Stimulated activated naive CD4-positive, alpha-beta T cell treated with Interleukin-2 at 50 U/mL for 16 hours (primary cell): Measurements from ENCODE around the gene KCNE4.

Source experiments
- DNase-seq: peaks from one replicate; lab custom pipeline; 2025; lab: John Stamatoyannopoulos, UW

The KCNE4 gene, protein sequence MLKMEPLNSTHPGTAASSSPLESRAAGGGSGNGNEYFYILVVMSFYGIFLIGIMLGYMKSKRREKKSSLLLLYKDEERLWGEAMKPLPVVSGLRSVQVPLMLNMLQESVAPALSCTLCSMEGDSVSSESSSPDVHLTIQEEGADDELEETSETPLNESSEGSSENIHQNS

DNA sequence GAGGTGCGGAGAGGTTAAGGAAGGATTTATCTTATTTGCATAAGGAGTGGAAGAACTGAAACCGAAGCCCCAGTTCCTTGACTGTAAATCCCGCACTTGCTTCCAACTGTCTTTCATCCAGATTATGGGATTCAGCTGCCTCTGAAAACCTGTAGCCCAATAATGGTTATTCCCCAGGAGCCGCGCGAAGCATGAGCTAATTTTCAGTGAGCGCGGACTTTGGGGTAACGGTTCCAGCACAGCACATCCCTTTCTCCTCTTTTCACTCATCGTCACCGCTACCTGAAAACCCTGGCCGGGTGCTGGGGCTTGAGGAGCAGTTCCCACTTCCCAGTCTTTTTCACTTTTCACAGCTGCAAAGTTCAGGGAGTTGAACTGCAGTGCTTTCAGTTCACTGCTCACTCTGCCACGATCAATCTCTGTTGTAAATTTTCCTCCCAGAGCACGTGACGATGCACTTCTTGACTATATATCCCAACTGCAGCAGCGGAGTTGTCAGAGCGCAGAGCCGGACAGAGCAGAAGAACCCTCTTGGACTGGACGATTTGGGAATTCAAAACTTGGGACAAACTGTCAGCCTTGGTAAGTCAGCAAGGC, at the start of gene KCNE4:
Gene KCNE4 (plus strand): TSS at position 498 of the 597 bp plus-strand sequence. CDS start 641 bp downstream, outside the sequence.
- no peak for DNase-seq

DNA sequence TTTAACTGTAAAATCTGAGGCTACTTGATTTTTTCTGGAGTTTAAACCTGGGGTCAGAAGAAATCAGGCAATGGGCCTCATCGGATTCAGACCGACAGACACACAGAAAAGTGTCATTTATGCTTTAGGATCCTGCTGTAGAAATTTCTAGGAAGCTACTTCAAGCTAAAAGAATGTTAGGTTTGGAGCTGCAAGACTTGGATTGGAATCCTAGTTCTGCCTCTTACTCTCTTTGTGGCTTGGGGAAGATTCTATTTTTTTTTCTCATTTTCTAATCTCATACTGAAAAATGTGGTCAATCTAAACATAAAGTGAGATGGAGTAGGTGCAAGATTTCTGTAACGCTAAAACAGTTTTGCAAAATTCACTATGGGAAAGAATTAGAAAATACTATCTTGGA, 48.8 kb upstream of the KCNE4 start:
- DNase-seq, result no peak

DNA sequence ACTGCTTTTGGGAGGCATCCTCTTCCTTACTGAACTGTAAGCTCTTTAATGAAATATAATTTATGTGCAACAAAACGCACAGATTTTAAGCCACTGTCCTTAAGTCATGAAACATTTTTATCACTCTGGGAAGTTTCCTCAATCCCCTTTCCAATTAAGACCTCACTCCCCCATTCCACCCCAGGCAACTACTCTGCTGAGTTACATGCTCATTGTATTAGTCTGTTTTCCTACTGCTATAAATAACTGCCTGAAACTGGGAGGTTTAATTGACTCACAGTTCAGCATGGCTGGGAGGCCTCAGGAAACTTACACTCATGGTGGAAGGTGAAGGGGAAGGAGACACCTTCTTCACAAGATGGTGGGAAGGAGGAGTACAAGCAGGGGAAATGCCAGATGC, 46.5 kb upstream of the KCNE4 start:
- no peak for DNase-seq

DNA sequence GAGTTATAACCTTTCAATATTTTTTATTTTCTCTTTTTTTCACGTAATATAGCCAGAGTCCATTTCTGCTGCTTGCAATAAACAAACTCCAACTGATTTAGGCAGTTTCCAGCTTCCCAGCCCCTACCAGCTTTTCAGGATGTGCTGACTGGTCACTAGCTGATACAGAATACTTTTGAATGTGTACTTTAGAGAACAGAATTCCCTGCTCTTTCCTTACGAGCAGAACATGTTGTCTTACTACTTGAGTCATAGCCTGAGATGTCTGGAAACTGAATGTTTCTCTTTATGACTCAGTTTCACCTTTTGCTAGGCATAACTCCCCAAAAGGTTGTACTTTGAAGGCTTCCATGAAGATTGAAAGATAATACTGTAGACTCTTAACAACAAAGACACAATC, 44.5 kb upstream of the KCNE4 start:
- no peak for DNase-seq

DNA sequence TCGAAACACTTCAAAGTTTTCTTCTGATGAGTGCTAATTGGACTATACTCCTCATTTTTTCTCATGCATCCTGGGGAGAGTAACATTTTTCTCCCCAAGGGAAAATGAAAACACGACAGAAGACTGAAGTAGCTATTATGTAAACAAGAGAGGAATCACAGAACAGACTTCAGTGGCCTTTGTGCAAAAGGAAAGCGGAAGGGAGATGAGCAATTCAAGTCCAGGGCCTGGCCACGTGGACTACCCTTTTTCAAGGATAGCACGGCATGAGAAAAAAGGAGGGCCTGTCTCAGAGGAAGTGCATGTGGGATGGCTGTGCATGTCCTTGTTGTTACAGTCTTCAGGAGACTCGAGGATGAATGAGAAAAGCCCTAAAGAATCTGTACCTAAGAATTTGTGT, 43.8 kb upstream of the KCNE4 start:
- DNase-seq, result no peak

DNA sequence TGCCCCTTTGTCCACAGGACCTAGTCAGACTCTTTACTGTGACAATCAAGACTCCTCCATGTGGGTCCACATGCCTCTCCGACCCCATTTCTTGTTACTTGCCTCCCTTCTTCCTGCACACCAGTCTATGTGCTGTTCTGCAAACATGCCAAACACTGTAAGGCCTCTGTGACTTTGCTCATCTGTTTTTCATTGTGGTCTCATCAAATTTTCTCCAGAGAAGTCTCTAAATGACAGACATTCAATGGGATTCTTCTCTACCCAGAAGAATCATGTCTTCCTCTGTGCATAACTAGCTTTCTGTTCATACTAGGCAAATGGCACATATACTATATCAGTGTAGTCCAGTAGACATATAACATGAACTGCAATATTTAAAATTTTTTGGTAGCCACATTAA, 43.0 kb upstream of the KCNE4 start:
- no peak for DNase-seq

DNA sequence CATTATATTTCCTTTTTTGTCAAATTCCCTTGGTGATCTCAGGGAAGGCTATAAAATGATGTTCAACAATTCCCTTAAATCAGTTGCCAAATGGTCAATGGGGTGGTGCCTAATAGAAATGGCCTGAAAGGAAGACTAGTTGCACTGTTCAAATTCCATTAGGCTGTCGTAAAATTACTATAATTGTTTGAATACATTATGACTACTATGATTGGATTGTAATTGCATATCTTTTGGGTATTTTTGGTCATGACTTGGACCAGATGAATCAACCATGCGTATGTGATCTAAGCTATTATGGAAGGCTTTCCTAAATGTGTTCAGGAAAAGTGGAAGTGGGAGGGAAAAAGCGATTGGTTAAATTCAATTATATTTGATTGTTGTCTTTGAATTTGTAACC, 41.3 kb upstream of the KCNE4 start:
- no peak for DNase-seq

DNA sequence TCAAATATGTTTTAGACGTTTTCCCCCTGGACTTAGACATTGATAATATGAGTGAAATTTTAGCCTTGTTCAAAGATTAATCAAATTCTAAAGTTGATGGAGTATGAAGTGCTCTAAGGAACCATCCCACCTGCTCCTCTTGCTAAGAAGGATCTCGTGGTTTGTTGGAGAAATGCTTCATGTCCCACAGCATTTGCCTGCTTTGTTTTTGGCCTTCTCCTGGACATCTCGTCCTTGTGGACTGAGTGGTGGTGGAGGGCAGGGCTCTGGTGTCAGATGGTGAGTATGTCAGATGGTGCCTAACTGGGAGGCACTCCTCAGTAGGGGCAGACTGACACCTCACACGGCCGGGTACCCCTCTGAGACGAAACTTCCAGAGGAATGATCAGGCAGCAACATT, 39.7 kb upstream of the KCNE4 start:
- DNase-seq, result no peak

DNA sequence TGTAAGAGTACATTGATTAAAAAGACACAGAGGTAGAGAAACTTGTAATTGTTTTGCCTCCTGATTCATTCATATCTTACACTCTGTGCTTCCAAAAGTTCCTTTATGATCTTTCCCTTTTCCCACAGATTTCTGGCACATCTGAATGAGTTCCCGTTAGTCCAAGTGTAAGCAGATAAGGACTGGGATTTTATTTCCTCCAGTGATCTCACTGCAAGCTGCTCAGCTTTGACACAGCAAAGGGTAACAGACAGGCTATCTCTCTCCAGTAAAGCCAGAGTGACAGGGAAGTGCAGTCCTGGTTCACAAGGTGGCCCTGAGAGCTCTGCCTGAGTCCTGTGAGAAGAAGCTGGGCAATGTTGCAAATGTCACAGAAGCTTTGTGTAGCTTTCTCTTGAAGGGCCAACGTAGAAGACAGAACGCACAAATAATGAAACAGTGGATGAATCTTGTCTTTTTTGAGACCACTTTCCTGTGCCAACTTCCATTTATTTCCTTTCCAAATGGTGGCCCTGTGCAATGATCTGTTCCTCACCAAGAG, 32.5 kb upstream of the KCNE4 start:
- DNase-seq, result no peak

DNA sequence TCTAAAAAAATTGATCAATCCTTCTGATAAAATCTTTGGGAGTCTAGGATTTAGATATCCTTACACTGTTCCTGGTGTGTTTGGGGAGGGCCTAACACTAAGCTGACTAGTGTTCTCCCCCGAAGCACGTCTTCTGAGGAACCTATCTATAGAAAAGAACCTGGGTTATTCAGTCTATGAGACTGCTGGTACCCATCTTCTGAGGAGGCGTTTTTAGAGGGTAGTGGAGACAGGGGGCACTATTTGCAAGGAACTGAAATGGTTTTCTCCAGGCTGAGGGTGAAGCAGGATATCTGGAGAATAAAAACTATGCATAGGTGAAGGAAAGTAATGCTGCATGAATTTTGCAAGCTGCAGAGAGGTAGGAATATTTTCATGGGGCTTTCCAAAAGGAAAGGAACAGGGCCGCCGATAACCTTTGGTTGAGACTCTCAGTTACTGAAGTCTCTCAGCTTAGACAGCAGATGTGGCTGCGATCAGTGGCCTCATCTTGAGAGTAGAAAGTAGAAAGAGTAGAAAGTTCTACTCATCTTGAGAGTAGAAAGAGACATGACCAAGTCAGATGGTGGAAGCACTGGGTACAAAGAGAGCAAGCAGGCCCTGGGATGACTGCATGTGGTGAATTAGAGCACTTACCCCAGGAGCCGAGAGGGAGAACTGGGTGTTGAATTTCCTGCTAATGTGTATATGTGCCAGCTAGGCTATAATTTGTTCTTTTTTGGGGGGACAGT, 31.8 kb upstream of the KCNE4 start:
- no peak for DNase-seq

DNA sequence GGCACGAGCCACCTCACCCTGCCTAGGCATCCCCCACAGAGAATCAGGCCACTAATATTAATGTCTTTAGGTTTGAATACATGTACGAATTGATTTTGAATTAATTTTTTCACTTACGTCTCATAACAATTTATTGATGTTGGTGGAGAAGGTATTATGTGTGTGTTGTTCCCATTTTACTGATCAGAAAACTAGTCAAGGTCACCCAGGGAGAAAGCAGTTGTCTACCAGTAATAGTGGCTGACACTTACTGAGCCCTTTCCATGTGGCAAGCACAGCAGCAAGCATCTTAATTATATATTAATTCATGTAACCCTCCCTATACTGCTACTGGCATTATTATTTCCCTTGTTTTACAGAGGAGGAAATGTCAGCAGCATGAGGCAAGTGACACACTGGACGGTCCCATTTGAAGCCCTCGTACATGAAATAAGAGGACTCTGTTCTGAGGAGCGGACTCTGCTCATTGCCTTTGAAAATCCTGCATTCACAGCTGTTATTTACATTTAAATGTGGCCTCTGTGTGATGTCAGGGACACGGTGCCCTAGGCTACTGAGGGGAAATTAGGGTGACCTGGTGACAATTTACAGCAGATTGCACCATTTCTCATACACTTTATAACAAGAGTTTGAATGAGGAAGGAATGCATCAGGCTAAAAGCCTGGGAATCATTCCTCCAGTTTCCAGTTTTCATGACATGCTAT, 30.9 kb upstream of the KCNE4 start:
- DNase-seq, result no peak

DNA sequence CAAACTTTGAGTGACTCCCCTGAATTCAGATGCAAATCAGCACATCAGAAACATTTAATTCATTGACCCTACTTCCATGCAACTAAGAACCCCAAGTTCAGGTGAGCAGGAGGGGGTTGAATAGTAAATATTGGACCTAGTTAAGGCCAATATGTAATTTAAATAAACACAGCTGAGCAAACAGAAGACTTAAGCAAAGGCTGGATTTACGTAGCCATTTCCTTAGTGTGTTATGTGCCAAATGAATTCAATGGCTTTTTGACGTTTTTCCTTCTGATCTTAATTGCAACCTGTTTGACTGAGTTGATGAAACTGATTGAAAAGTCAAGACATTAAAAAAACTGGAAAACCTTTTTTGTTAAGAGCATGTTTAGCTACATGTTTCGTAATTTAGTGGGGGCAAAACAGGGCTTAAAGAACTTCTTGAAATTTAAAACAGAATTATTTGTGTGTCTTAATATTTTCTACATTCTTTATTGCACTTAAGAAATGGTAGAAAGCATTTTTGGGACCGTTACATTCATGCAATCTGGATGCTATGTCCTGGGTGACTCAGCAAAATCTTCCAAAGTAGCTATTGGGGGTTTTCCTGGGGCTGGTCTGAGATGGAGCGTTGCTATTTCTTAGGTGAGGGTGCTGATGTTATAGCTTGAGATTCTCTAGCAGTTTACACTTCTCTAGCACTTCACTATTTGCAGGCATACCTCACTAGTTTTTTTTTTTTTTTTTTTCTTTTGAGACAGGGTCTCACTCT, 25.5 kb upstream of the KCNE4 start:
- DNase-seq, result no peak

DNA sequence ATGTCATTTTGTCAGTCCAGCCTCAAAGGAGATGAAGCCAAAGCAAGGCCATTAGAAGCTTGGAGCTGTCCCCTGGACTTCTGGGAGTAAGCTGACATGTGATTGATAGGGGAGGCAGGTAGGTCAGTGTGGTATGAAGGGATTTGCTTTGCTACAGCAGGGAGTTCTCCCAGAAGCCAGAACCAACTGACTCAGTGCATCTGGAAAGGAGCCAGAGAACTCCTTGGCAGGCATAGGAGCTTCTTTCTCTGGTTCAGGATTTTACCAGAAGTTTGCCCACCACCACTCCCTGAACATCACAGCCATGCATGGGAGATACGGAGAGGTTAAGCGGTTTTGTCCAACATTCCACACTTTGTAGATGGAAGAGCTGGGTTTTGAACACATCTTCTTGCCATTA, 24.5 kb upstream of the KCNE4 start:
- DNase-seq, result no peak

DNA sequence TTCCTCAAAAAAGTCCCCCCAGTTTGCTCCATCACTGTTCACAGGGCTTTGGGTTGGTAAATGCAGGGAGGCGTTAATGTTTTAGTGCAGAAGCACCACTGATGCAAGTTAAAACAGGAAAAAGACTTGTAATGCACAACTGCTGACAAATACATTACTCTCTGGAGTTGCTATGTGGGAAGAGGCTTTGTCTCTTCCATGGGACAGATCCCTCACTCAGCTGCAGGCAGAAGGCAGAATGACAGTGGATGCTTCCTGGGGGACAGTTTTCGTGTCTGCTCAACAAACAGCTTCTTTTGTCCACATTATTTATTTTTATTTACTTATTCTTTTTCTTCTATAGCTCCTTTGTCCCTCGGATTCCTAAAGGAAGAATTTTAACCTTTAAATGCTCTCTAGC, 22.7 kb upstream of the KCNE4 start:
- no peak for DNase-seq

DNA sequence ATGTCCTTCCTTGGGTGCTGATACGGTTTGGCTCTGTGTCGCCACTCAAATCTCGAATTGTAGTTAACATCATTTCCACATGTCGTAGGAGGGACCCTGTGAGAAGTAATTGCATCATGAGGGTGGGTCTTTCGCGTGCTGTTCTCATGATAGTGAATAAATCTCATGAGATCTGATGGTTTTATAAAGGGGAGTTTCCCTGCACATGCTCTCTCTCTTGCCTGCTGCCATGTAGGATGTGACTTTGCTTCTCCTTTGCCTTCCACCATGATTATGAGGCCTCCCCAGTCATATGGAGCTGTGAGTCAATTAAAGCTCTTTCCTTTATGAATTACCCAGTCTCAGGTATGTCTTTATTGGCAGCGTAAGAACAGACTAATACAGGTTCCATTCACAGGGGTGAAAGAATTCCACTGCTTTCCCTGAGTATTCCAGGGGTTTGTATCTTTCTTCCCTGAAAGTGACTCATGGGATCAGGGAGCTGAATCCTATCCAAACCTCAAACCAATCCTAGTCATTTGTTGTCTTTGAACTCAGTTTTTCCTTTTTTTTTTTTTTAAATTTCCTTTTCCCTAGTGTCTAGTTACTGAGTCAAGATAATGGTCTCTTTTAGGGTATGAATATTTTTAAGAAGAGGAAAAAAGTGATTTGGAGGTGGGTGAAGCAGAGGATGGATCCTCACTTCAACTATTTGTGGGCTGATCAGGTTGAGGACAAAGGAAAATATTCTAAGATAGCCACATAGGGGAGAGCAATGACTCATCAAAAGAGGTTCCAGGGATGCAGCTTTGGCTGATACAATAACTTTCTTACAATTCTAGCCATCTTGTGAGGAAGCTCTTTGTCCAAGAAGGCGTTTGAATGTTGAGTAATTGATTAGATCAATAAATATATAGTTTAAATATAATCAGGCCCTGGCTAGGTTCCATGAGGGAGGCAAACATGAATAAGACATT, 19.5 kb upstream of the KCNE4 start:
- DNase-seq, result no peak

DNA sequence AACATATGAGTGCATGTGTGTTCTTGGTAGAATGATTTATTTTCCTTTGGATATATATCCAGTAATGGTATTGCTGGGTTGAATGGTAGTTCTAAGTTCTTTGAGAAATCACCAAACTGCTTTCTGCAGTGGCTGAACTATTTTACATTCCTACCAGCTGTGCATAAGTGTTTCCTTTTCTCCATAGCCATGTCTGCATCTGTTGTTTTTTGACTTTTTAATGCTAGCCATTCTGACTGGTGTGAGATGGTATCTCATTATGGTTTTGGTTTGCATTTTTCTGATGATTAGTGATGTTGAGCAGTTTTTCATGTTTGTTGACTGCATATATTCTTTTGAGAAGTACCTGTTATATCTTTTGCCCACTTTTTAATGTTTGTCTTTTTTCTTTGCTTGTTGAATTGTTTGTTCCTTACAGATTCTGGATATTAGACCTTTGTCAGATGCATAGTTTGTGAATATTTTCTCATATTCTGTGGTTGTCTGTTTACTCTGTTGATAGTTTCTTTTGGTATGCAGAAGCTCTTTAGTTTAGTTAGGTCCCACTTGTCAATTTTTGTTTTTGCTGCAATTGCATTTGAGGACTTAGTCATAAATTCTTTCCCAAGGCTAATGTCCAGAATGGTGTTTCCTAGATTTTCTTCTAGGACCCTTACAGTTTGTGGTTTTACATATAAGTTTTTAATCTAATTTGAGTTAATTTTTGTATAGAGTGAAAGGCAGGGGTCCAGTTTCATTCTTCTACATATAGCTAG, 17.6 kb upstream of the KCNE4 start:
- no peak for DNase-seq

DNA sequence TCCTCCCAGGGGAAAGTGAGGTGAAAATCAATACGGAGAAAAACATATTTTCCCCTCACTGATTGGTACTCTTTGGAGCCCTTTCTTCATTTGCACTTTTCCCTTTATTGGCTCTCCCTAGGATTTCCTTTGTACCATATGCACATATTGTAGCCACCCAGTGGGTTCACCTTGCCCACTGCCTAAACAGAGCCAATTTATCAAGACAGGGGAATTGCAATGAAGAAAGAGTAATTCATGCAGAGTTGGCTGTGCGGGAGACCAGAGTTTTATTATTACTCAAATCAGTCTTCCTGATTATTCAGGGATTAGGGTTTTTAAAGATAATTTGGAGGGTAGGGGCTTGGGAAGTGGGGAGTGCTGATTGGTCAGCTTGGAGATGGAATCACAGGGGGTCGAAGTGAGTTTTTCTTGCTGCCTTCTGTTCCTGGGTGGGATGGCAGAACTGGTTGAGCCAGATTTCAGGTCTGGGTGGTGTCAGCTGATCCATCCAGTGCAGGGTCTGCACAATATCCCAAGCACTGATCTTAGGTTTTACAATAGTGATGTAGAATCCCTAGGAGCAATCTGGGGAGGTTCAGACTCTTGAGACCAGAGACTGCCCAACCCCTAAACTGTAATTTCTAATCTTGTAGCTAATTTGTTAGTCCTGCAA, 15.1 kb upstream of the KCNE4 start:
- no peak for DNase-seq

DNA sequence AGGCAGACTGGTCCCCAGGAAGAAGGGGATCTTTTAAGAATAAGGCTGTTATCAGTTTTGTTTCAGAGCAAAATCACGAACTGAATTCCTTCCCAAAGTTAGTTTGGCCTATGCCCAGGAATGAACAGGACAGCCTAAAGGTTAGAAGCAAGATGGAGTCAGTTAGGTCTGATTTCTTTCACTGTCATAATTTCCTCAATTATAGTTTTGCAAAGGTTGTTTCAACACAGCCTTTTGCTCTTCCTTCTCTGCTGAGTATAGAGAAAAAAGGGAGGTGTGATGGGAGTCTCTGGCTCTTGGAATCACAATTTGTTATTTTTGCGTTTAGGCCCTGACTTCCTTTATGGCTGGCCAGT, 14.6 kb upstream of the KCNE4 start:
- no peak for DNase-seq

DNA sequence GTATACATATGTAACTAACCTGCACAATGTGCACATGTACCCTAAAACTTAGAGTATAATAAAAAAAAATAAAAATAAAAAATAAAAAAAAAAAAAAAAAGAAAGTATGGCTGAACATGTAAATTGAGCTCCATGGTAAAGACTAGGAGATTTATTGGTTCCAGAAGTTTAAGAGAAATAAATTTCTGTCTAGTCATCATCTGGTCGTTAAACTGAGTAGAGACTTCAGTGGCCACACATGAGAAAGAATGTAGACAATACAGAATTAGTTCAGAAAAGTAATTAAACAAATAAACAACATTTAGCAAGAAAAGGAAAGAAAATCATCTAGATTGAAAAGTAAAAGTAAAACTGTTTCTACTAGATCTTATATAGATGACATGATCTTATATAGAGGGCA, 12.4 kb upstream of the KCNE4 start:
- DNase-seq, result no peak

DNA sequence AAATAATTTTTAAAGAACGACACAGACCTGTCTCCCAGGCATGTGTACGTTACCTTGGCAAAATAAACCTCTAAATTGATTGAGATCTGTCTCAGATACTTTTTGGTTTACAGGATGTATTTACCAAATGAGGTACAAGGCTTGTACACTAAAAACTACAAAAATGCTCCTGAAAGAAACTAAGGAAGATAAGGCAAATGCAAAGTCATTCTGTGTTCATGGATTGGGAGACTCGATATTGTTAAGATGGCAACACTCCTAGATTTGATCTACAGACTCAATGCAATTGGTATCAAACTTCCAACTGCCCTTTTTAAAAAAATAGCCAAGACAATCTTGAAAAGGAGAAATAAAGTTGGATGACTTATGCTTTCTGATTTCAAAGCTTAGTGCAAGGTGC, 11.5 kb upstream of the KCNE4 start:
- DNase-seq, result no peak
